Gastroesophageal sphincter (tissue), 4 donors: ENCODE data around the gene KIF2A. TPM values are rescaled to one million over a fixed set of nuclear protein-coding genes. Genes with fewer than 3 reads are reported as not detected.

Experiments
- ATAC-seq: fragments of 150-250 bp; one replicate; pipeline ENCODE4 v1.9.1; 2016; ENCODE audit warnings: mild to moderate bottlenecking, moderate library complexity
- H3K27ac ChIP-seq, 4 donors: fragments of 200-600 bp; sonication (generic) in 3 of 4; 1 replicate in 3 of 4; 2 replicates in 1 of 4; pipeline ENCODE4 v1.5.1; 2016 to 2019
- H3K27me3 ChIP-seq: fragments of 200-600 bp; sonication (generic); one replicate; pipeline ENCODE4 v1.5.1; 2019
- H3K36me3 ChIP-seq, 2 donors: fragments of 200-600 bp; sonication (generic); one replicate each; pipeline ENCODE4 v1.5.1; 2019; ENCODE audit warnings: control low read depth in 1 of 2
- H3K4me1 ChIP-seq, 3 donors: fragments of 200-600 bp; sonication (generic); 1 replicate in 2 of 3; 2 replicates in 1 of 3; pipeline ENCODE4 v1.5.1; 2016 to 2019; ENCODE audit warnings: control low read depth in 2 of 3
- H3K4me3 ChIP-seq, 2 donors: fragments of 200-600 bp; sonication (generic); one replicate each; pipeline ENCODE4 v1.5.1; 2019; ENCODE audit warnings: mild to moderate bottlenecking in 1 of 2, moderate library complexity in 1 of 2
- H3K9me3 ChIP-seq, 3 donors: fragments of 200-600 bp; sonication (generic); one replicate each; pipeline ENCODE4 v1.5.1; 2017 to 2019; ENCODE audit warnings: control low read depth in 2 of 3
- CTCF ChIP-seq, 4 experiments: fragments of 200-600 bp in 2 of 4; fragments of 450-650 bp in 2 of 4; sonication (generic) in 1 of 4; IDR thresholded peaks; one replicate each; pipeline ENCODE4 v1.5.1; 2017 to 2019; ENCODE audit warnings: antibody characterized with exemption in 4 of 4, mild to moderate bottlenecking in 2 of 4, moderate library complexity in 2 of 4
- EP300 ChIP-seq: sonication (generic); formaldehyde crosslinking; IDR thresholded peaks from one replicate; pipeline ENCODE4 v1.6.1; 2017; ENCODE audit warnings: antibody characterized with exemption, mild to moderate bottlenecking
- POLR2A ChIP-seq, 2 donors: fragments of 450-650 bp; IDR thresholded peaks; one replicate each; pipeline ENCODE4 v1.6.1; 2017; ENCODE audit warnings: antibody characterized with exemption in 2 of 2, mild to moderate bottlenecking in 2 of 2, moderate library complexity in 1 of 2
- POLR2AphosphoS5 ChIP-seq: sonication (generic); formaldehyde crosslinking; IDR thresholded peaks from one replicate; pipeline ENCODE4 v1.6.1; 2017; ENCODE audit warnings: antibody characterized with exemption
- WGBS, 2 donors: methylation state at CpG; one replicate each; pipeline ENCODE4 v1.1.5; 2018; ENCODE audit warnings: low coverage in 1 of 2; 5-methylcytosine and 5-hydroxymethylcytosine counted together
- total RNA-seq, 4 donors: library from RNA; depleted of rRNA; stranded (reverse); fragments of >200 nt; gene quantifications; one replicate each; pipeline ENCODE4 v1.1.0, GENCODE V29; 2016

Gene KIF2A
- total RNA-seq, 4 donors from 2014 or later = 27.1 to 50.6 (median 33.6) TPM

- Histone ChIP-seq H3K27ac (no peak overlapping the region), H3K36me3 (peaks cover 0 to 30% of the 10 kb centered on the region in 2 donors), H3K27me3 (no peaks in the 10 kb centered on the region), H3K4me3 (no peak overlapping the region), H3K9me3 (no peaks in the 10 kb centered on the region), H3K4me1 (peaks cover 0 to 7% (median 0%) of the 10 kb centered on the region in 3 donors)
- no peak for TF ChIP-seq CTCF (IDR thresholded peaks at IDR 0.05)
- TF ChIP-seq POLR2A (IDR thresholded peaks at IDR 0.05) = no peak
- no peak for TF ChIP-seq EP300
- TF ChIP-seq POLR2AphosphoS5 = no peak
- no peak for ATAC-seq
- 76 to 91% methylated on average over 2 of the region's 2 CpGs for WGBS, 2 donors
These were observed 40.7 kb downstream of the KIF2A start for GRCh38 chr5:62346748-62347147.

GRCh38 chr5:62347928-62348327 is 41.9 kb downstream of the KIF2A start:
- no peak overlapping the region for H3K4me3 ChIP-seq
- H3K27me3 ChIP-seq = no peaks in the 10 kb centered on the region
- no peak overlapping the region for H3K27ac ChIP-seq
- H3K36me3 ChIP-seq = peaks cover 0 to 42% of the 10 kb centered on the region in 2 donors
- no peaks in the 10 kb centered on the region for H3K9me3 ChIP-seq
- no peak for ATAC-seq
- TF ChIP-seq EP300 = no peak
- no peak for TF ChIP-seq POLR2A (IDR thresholded peaks at IDR 0.05)
- no peak for TF ChIP-seq POLR2AphosphoS5
- no peak for TF ChIP-seq CTCF (IDR thresholded peaks at IDR 0.05)
- H3K4me1 ChIP-seq = peaks cover 0 to 7% (median 0%) of the 10 kb centered on the region in 3 donors
- 100% methylated on average over 1 of the region's 1 CpG for WGBS, 2 donors

- H3K36me3 ChIP-seq = peaks cover 0 to 47% of the 10 kb centered on the region in 2 donors
- H3K4me3 ChIP-seq = no peak overlapping the region
- WGBS, 2 donors = 94 to 100% methylated on average over 1 of the region's 1 CpG
- no peak for ATAC-seq
- H3K27ac ChIP-seq = no peak overlapping the region
- no peaks in the 10 kb centered on the region for H3K9me3 ChIP-seq
- peaks cover 0 to 7% (median 0%) of the 10 kb centered on the region in 3 donors for H3K4me1 ChIP-seq
- H3K27me3 ChIP-seq = no peaks in the 10 kb centered on the region
- TF ChIP-seq CTCF (IDR thresholded peaks at IDR 0.05) (no peak), EP300 (no peak), POLR2AphosphoS5 (no peak), POLR2A (IDR thresholded peaks at IDR 0.05) (no peak)
These were observed 42.9 kb downstream of the KIF2A start for GRCh38 chr5:62348723-62349481.

- H3K4me3 ChIP-seq = no peak overlapping the region
- H3K36me3 ChIP-seq = peaks cover 0 to 72% of the 10 kb centered on the region in 2 donors
- H3K4me1 ChIP-seq = no peaks in the 10 kb centered on the region
- no peak for ATAC-seq
- no peaks in the 10 kb centered on the region for H3K27me3 ChIP-seq
- no peaks in the 10 kb centered on the region for H3K9me3 ChIP-seq
- H3K27ac ChIP-seq = no peak overlapping the region
- peak; percentile 45 to 68 (median 64) for TF ChIP-seq CTCF (IDR thresholded peaks at IDR 0.05)
- TF ChIP-seq EP300 = no peak
- no peak for TF ChIP-seq POLR2A (IDR thresholded peaks at IDR 0.05)
These were observed 48.2 kb downstream of the KIF2A start for GRCh38 chr5:62354028-62354874.
